ENCODE measurements around the gene OR5AC2. TPM values are rescaled to one million over a fixed set of nuclear protein-coding genes. Genes with fewer than 3 reads are reported as not detected.

Gene OR5AC2
- polyA plus RNA-seq, 1 of the 3 experiments (the other 2 are of a cell fraction): not detected

GRCh38 chr3:98068824-98069223, 18.1 kb upstream of the OR5AC2 start:
- Histone ChIP-seq H2AFZ (ENCODE audit: low read depth) (no peak overlapping the region), H3K9ac (no peak overlapping the region), H3K79me2 (ENCODE audit: insufficient read depth) (no peaks in the 10 kb centered on the region), H3K27me3 (ENCODE audit: insufficient read depth) (no peaks in the 10 kb centered on the region), H3K27ac (ENCODE audit: low read depth in 2 of 2, low read length in 1 of 2) (no peak overlapping the region), H3K4me3 (ENCODE audit: low read depth in 2 of 2, low read length in 1 of 2) (no peak overlapping the region), H3F3A (replicated peaks; ENCODE audit: insufficient read depth) (no peaks in the 10 kb centered on the region), H3K4me2 (no peak overlapping the region), H3K4me1 (ENCODE audit: control insufficient read depth in 1 of 2, insufficient read depth in 2 of 2, low read depth in 1 of 2, low read length in 1 of 2) (no peaks in the 10 kb centered on the region), H4K20me1 (ENCODE audit: insufficient read depth) (no peaks in the 10 kb centered on the region), H3K9me3 (no peaks in the 10 kb centered on the region), H3K9me2 (no peaks in the 10 kb centered on the region), H3K36me3 (replicated peaks in 1 of 2; ENCODE audit: control insufficient read depth in 1 of 2, insufficient read depth in 2 of 2, low read length in 1 of 2) (no peaks in the 10 kb centered on the region)
- WGBS (ENCODE audit: low lambda C conversion rate): 18% methylated on average over 2 of the region's 2 CpGs
- TF ChIP-seq TCF12 (IDR thresholded peaks at IDR 0.05) (no peak), NRF1 (IDR thresholded peaks at IDR 0.05; ENCODE audit: low read depth, low read length) (no peak), RCOR1 (IDR thresholded peaks at IDR 0.05; ENCODE audit: low read length) (no peak), FOXJ3 (CRISPR knock-in tag; IDR thresholded peaks at IDR 0.05) (no peak), CTCF (IDR thresholded peaks at IDR 0.05) (peak; percentile 34; the same call in 1 of the 2 replicates), FOSL2 (IDR thresholded peaks at IDR 0.05; ENCODE audit: borderline replicate concordance, low read depth) (no peak)
- TF ChIP-seq, protein P1, sequence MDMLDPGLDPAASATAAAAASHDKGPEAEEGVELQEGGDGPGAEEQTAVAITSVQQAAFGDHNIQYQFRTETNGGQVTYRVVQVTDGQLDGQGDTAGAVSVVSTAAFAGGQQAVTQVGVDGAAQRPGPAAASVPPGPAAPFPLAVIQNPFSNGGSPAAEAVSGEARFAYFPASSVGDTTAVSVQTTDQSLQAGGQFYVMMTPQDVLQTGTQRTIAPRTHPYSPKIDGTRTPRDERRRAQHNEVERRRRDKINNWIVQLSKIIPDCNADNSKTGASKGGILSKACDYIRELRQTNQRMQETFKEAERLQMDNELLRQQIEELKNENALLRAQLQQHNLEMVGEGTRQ (IDR thresholded peaks at IDR 0.05; ENCODE audit: borderline replicate concordance, low read depth, low read length): no peak
- POLR2A ChIA-PET: no interaction called here
- DNase-seq: no peak
- CTCF ChIA-PET: no interaction called here

DNA sequence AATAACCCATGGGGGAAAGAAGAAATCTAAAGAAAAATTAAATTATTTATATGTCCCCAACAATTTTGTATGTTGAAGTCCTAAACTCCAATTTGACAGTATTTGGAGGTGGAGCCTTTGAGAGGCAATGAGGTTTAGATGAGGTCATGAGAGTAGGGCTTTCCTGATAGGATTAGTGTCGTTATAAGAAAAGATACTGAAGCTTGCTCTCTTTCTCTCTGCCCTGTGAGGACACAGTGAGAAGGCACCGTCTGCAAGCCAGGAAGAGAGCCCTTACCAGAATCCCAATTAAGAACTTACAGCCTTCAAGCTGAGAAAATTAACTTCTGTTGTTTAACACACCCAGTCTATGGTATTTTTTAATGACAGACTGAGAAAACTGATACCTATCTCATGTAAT, 16.1 kb upstream of the OR5AC2 start:
- POLR2A ChIA-PET: no interaction called here
- no peaks in the 10 kb centered on the region for H3K36me3 ChIP-seq (replicated peaks in 1 of 2; ENCODE audit: control insufficient read depth in 1 of 2, insufficient read depth in 2 of 2, low read length in 1 of 2)
- no peak overlapping the region for H3K9ac ChIP-seq
- TF ChIP-seq RXRA (IDR thresholded peaks at IDR 0.05; ENCODE audit: borderline replicate concordance, low read depth): no peak
- H2AFZ ChIP-seq (ENCODE audit: low read depth): no peak overlapping the region
- no peak overlapping the region for H3K4me2 ChIP-seq
- no peak overlapping the region for H3K4me3 ChIP-seq (ENCODE audit: low read depth in 2 of 2, low read length in 1 of 2)
- no peak for DNase-seq
- H3K79me2 ChIP-seq (ENCODE audit: insufficient read depth): no peaks in the 10 kb centered on the region
- H3K9me2 ChIP-seq: no peaks in the 10 kb centered on the region
- no peaks in the 10 kb centered on the region for H3F3A ChIP-seq (replicated peaks; ENCODE audit: insufficient read depth)
- no peaks in the 10 kb centered on the region for H4K20me1 ChIP-seq (ENCODE audit: insufficient read depth)
- CTCF ChIA-PET: no interaction called here
- H3K9me3 ChIP-seq: no peaks in the 10 kb centered on the region
- no peak overlapping the region for H3K27ac ChIP-seq (ENCODE audit: low read depth in 2 of 2, low read length in 1 of 2)
- H3K4me1 ChIP-seq (ENCODE audit: control insufficient read depth in 1 of 2, insufficient read depth in 2 of 2, low read depth in 1 of 2, low read length in 1 of 2): no peaks in the 10 kb centered on the region
- 3% methylated on average over 2 of the region's 2 CpGs for WGBS (ENCODE audit: low lambda C conversion rate)
- no peaks in the 10 kb centered on the region for H3K27me3 ChIP-seq (ENCODE audit: insufficient read depth)

GRCh38 chr3:98073486-98073885, 13.5 kb upstream of the OR5AC2 start:
- POLR2A ChIA-PET: no interaction called here
- no peaks in the 10 kb centered on the region for H3K9me3 ChIP-seq
- CTCF ChIA-PET: interaction anchor here (0.8 kb wide), 1 partner anchor 34 kb away, joined by 4 read pairs; no protein-coding TSS in a partner anchor
- TF ChIP-seq MEF2A (IDR thresholded peaks at IDR 0.05; ENCODE audit: borderline replicate concordance, low read depth): no peak
- TF ChIP-seq RAD21 (IDR thresholded peaks at IDR 0.05; ENCODE audit: low read length): no peak
- TF ChIP-seq, protein P2, sequence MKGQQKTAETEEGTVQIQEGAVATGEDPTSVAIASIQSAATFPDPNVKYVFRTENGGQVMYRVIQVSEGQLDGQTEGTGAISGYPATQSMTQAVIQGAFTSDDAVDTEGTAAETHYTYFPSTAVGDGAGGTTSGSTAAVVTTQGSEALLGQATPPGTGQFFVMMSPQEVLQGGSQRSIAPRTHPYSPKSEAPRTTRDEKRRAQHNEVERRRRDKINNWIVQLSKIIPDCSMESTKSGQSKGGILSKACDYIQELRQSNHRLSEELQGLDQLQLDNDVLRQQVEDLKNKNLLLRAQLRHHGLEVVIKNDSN (IDR thresholded peaks at IDR 0.05; ENCODE audit: borderline replicate concordance, low read depth): no peak
- TF ChIP-seq SIN3A (IDR thresholded peaks at IDR 0.05; ENCODE audit: borderline replicate concordance, low read depth, low read length): no peak
- no peak for TF ChIP-seq TEAD4 (IDR thresholded peaks at IDR 0.05; ENCODE audit: borderline replicate concordance, insufficient read depth)
- no peak for TF ChIP-seq NRF1 (IDR thresholded peaks at IDR 0.05; ENCODE audit: low read depth, low read length)
- TF ChIP-seq, protein P3, sequence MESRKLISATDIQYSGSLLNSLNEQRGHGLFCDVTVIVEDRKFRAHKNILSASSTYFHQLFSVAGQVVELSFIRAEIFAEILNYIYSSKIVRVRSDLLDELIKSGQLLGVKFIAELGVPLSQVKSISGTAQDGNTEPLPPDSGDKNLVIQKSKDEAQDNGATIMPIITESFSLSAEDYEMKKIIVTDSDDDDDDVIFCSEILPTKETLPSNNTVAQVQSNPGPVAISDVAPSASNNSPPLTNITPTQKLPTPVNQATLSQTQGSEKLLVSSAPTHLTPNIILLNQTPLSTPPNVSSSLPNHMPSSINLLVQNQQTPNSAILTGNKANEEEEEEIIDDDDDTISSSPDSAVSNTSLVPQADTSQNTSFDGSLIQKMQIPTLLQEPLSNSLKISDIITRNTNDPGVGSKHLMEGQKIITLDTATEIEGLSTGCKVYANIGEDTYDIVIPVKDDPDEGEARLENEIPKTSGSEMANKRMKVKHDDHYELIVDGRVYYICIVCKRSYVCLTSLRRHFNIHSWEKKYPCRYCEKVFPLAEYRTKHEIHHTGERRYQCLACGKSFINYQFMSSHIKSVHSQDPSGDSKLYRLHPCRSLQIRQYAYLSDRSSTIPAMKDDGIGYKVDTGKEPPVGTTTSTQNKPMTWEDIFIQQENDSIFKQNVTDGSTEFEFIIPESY (IDR thresholded peaks at IDR 0.05; ENCODE audit: borderline replicate concordance, low read depth): no peak
- TF ChIP-seq CHD2 (IDR thresholded peaks at IDR 0.05; ENCODE audit: low read length, partially characterized antibody): no peak
- no peak for TF ChIP-seq ELF1 (IDR thresholded peaks at IDR 0.05)
- TF ChIP-seq FOSL2 (IDR thresholded peaks at IDR 0.05; ENCODE audit: borderline replicate concordance, low read depth): no peak
- TF ChIP-seq SMC3 (IDR thresholded peaks at IDR 0.05; ENCODE audit: low read depth, low read length): no peak
- no peak for TF ChIP-seq JUND (IDR thresholded peaks at IDR 0.05)

More at GRCh38 chr3:98073486-98073885, 13.5 kb upstream of the OR5AC2 start:
- no peak overlapping the region for H2AFZ ChIP-seq (ENCODE audit: low read depth)
- H3K27ac ChIP-seq (ENCODE audit: low read depth in 2 of 2, low read length in 1 of 2): no peak overlapping the region
- H3K36me3 ChIP-seq (replicated peaks in 1 of 2; ENCODE audit: control insufficient read depth in 1 of 2, insufficient read depth in 2 of 2, low read length in 1 of 2): no peaks in the 10 kb centered on the region
- H3F3A ChIP-seq (replicated peaks; ENCODE audit: insufficient read depth): no peaks in the 10 kb centered on the region
- H4K20me1 ChIP-seq (ENCODE audit: insufficient read depth): no peaks in the 10 kb centered on the region
- H3K9ac ChIP-seq: no peak overlapping the region
- H3K27me3 ChIP-seq (ENCODE audit: insufficient read depth): no peaks in the 10 kb centered on the region
- no peak overlapping the region for H3K4me2 ChIP-seq
- no peak overlapping the region for H3K4me3 ChIP-seq (ENCODE audit: low read depth in 2 of 2, low read length in 1 of 2)
- H3K79me2 ChIP-seq (ENCODE audit: insufficient read depth): no peaks in the 10 kb centered on the region
- H3K4me1 ChIP-seq (ENCODE audit: control insufficient read depth in 1 of 2, insufficient read depth in 2 of 2, low read depth in 1 of 2, low read length in 1 of 2): no peaks in the 10 kb centered on the region
- no peaks in the 10 kb centered on the region for H3K9me2 ChIP-seq
- WGBS (ENCODE audit: low lambda C conversion rate): 0% methylated on average over 1 of the region's 1 CpG
- no peak for DNase-seq

Measured in SK-N-SH (cell line).